Progenitor cell of endocrine pancreas (in vitro differentiated cells): ENCODE measurements around the gene SURF6. TPM values are rescaled to one million over a fixed set of nuclear protein-coding genes. Genes with fewer than 3 reads are reported as not detected.

Source experiments
- DNase-seq: peaks from one replicate; pipeline ENCODE4 v3.0.0; 2021; ENCODE audit warnings: low spot score; ENCODE audit not compliant: unreplicated experiment
- H3K27ac Mint-ChIP-seq: 2 replicates; pipeline ENCODE4 v1.8.0; 2021; ENCODE audit warnings: mild to moderate bottlenecking, moderate library complexity, mixed read lengths
- H3K27me3 Mint-ChIP-seq: 2 replicates; pipeline ENCODE4 v1.8.0; 2021; ENCODE audit warnings: mixed read lengths
- H3K36me3 Mint-ChIP-seq: 2 replicates; pipeline ENCODE4 v1.8.0; 2022; ENCODE audit warnings: mixed read lengths; ENCODE audit not compliant: insufficient read depth
- H3K4me1 Mint-ChIP-seq: 2 replicates; pipeline ENCODE4 v1.8.0; 2021; ENCODE audit warnings: low read depth, mixed read lengths
- H3K4me3 Mint-ChIP-seq: 2 replicates; pipeline ENCODE4 v1.8.0; 2021; ENCODE audit warnings: low read depth, mild to moderate bottlenecking, moderate library complexity, mixed read lengths
- H3K9me3 Mint-ChIP-seq: 2 replicates; pipeline ENCODE4 v1.8.0; 2021; ENCODE audit warnings: low read depth, mixed read lengths
- total RNA-seq: library from RNA; stranded (reverse); gene quantifications from 2 replicates; pipeline ENCODE4 v1.2.1, GENCODE V29; 2021
- TF ChIP-seq, protein P1 (sequence below): fragments of 200-600 bp; sonication (generic); IDR thresholded peaks from one replicate; pipeline ENCODE4 v1.5.0; 2021; ENCODE audit warnings: antibody characterized with exemption, mild to moderate bottlenecking; ENCODE audit not compliant: unreplicated experiment

The SURF6 gene
- total RNA-seq, 1 donor from 2014 or later, result 23.1 TPM

DNA sequence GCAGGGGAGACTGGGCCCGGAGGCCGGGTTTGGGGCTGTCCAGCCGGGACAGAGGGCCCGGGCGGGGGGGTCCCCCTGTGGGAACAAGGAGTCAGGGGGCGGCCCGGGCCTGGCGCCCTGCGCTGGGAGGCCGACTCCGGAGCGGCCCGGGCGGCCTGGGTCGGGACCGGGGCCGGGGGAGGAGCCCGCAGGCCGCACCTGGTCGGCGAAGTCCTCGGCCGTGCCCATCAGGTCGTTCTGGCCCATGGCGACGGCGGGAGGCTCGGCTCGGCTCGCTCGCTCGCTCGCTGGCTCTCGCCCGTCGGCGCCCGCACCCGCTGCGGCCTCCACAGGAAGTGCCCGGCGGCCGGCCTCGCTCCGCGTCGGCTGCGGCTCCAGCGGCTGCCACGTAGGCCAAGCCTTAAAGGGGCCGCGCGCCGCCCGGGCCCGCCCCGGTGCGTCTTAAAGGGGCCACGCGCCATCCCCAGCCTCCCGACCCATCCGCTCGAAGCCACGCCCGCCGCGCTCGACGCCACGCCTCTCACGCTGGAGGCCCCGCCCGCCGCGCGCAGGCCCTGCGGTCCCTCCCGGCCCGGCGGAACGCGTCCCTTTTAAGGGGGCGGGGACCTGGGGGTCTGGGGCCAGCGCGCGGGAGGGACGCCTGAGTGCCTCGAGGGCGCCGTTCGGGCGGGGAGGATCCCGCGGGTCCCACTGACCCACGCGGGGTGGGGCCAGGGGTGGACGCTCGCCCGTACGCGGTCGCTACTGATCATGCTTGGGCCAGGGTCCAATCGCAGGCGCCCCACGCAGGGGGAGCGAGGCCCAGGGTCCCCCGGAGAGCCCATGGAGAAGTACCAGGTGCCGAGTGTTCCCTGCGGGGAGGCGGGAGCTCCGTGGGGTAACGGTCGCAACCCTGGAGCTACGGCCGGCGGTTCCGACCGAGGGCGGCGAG lies 40.0 kb upstream of the SURF6 start, which contains the start of the genes STKLD1 and SURF4:
Gene STKLD1, plus strand, starts transcription at position 643 of the 931 bp plus-strand sequence. Its CDS starts 108 bp downstream, at position 751.
Gene SURF4, minus strand, starts transcription at position 337 of the 931 bp plus-strand sequence. Its CDS starts 91 bp downstream, at position 246.
- H3K36me3 Mint-ChIP-seq, result no peaks in the 10 kb centered on the region
- no peaks in the 10 kb centered on the region for H3K9me3 Mint-ChIP-seq
- TF ChIP-seq, protein P1, sequence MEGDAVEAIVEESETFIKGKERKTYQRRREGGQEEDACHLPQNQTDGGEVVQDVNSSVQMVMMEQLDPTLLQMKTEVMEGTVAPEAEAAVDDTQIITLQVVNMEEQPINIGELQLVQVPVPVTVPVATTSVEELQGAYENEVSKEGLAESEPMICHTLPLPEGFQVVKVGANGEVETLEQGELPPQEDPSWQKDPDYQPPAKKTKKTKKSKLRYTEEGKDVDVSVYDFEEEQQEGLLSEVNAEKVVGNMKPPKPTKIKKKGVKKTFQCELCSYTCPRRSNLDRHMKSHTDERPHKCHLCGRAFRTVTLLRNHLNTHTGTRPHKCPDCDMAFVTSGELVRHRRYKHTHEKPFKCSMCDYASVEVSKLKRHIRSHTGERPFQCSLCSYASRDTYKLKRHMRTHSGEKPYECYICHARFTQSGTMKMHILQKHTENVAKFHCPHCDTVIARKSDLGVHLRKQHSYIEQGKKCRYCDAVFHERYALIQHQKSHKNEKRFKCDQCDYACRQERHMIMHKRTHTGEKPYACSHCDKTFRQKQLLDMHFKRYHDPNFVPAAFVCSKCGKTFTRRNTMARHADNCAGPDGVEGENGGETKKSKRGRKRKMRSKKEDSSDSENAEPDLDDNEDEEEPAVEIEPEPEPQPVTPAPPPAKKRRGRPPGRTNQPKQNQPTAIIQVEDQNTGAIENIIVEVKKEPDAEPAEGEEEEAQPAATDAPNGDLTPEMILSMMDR, result no peak
- DNase-seq, result peak; percentile 92
- H3K27ac Mint-ChIP-seq, result peak within 1 kb of the TSS; percentile 96
- peaks cover 14% of the 10 kb centered on the region for H3K4me1 Mint-ChIP-seq
- H3K4me3 Mint-ChIP-seq, result peak within 1 kb of the TSS; percentile 91
- H3K27me3 Mint-ChIP-seq, result no peaks in the 10 kb centered on the region

DNA sequence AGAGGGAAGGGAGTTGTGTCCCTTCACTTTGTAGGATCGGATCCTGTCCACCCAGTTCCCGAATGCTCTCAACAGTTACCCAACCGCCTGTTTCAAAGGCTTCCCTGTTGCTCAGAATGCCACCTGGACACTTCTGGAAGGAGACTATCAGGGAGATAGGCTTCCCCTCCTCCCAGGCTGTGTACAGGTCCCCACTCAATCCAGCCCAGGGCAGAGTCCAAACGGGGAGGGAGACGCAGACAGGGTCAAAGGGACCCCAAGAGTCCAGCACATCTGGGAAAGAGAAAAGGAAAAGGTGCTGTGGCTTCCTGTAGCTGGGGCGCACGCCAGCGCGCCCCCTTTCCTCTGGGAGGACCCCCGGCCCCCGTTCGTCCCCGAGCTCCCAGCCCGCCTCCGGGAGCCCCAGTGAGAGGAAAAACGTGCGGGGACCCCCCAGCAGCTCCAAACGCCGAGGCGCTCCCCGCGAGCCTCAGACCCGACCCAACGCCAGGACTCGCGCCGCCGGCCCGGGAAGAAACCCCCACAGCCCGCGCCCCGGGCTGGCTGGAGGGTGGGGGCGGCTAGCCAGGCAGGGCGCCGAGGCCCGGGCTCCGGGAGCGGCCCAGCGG lies 39.2 kb upstream of the SURF6 start:
- peaks cover 19% of the 10 kb centered on the region for H3K4me1 Mint-ChIP-seq

GRCh38 chr9:133374612-133375115 lies 38.7 kb upstream of the SURF6 start:
- Mint-ChIP-seq H3K27me3 (no peaks in the 10 kb centered on the region), H3K4me1 (peaks cover 19% of the 10 kb centered on the region), H3K36me3 (peaks cover 2% of the 10 kb centered on the region), H3K4me3 (peak overlapping the region; percentile 91), H3K9me3 (no peaks in the 10 kb centered on the region), H3K27ac (peak overlapping the region; percentile 96)
- no peak for DNase-seq
- TF ChIP-seq, protein P1, result no peak

More for the DNA sequence above, 39.2 kb upstream of the SURF6 start:
- Mint-ChIP-seq H3K27me3 (no peaks in the 10 kb centered on the region), H3K9me3 (no peaks in the 10 kb centered on the region), H3K27ac (peak overlapping the region; percentile 96), H3K4me3 (peak overlapping the region; percentile 91), H3K36me3 (peaks cover 2% of the 10 kb centered on the region)
- TF ChIP-seq, protein P1, result peak; percentile 20
- peak; percentile 27 for DNase-seq

DNA sequence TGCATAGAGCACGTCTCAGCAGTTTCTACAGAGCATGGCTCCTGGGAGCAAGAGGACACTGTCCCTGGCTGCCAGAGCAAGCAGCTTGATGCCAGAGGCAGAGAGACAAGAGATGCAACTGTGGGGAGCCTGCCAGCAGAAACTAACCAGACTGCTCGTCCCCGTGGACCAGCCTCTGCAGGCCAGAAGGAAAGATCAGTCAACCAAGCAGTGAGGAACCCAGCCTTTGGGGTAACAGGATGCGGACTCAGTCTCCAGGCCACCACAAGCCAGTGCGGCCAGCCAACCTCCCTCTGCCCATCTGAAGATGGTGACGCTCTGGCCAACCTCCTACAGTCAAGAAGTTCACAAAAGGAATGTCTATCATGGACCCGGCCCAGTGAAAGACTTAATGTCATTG lies 36.2 kb upstream of the SURF6 start:
- DNase-seq, result no peak
- Mint-ChIP-seq H3K4me3 (no peak overlapping the region), H3K27me3 (no peaks in the 10 kb centered on the region), H3K36me3 (peaks cover 2% of the 10 kb centered on the region), H3K9me3 (no peaks in the 10 kb centered on the region), H3K27ac (no peak overlapping the region), H3K4me1 (peaks cover 19% of the 10 kb centered on the region)
- TF ChIP-seq, protein P1, result no peak

DNA sequence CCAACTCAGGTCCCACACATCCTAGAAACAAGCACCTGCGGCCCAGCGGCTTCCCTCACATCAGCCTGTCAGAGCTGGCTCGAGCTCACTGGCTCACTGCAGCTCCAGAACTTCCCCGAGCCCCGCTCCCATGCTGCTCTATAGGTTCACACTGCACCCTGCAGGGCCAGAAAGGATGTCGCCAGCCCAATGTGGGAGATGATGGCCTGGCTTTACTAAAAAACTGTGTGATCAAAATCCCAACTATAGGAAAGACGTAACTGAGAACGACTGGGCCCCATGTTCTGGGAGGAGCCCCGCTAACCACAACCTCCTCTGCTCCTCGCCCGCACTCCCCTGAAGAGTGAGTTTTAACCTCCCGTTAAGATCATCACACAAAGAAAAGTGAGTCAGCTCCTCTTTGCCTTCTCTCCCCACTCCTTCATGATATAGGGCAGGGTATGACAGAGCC lies 35.3 kb upstream of the SURF6 start:
- peaks cover 2% of the 10 kb centered on the region for H3K36me3 Mint-ChIP-seq
- H3K27me3 Mint-ChIP-seq, result no peaks in the 10 kb centered on the region
- no peak overlapping the region for H3K4me3 Mint-ChIP-seq
- H3K27ac Mint-ChIP-seq, result no peak overlapping the region
- DNase-seq, result no peak
- TF ChIP-seq, protein P1, result no peak
- peaks cover 19% of the 10 kb centered on the region for H3K4me1 Mint-ChIP-seq
- no peaks in the 10 kb centered on the region for H3K9me3 Mint-ChIP-seq
